ENCODE measurements around the gene AOAH.

DNA sequence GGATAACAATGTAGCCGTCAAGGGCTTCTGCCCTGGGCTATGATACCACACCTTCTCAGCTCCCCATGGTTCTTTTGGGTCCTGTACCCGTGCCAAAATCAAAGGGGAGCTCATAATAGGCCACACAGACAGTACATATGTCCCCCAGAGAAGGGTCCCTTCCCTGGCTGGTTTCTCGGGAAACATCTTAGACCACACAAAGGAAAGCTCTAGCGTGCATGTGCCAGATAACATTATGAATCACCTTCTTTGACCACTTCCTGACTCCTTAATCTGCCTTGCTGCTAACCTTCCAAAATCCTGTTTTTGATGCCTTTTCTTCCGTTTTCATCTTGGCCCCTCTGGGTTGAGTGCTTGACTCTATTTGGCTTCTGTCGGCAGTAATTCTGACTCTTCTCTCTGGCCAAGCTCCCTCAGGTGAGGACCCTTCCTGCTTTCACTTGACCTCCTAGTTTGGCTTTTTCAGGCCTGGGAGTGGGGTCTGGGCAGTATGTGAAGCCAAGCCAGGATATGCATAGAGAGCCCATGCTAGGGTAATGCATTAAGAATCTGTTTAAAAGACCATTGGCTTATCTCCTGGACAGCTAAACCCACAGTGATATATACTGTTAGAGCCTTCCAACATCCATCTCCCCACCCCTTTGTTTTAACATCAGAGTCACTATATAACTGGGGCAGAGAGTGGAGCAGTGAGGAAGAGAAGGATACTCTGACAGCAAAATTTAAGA lies 249.8 kb downstream of the AOAH start:
- no peak for TF ChIP-seq POLR2AphosphoS5 (IDR thresholded peaks at IDR 0.05)
- no peak for TF ChIP-seq CTCF (IDR thresholded peaks at IDR 0.05)
- TF ChIP-seq POLR2A (IDR thresholded peaks at IDR 0.05) = no peak
- no peak for TF ChIP-seq EP300 (IDR thresholded peaks at IDR 0.05)
